GM19463 (cell line): ENCODE data around the gene FKRP.
"Not testable (repeated sequence)": the region's sequence is repeated elsewhere in the genome, so short reads cannot be mapped to it uniquely, and the experiment has no call there.

ENCODE experiments used
- ATAC-seq: cut with Tn5 transposase; IDR thresholded peaks from one replicate; pipeline ENCODE4 v1.9.1; 2021; ENCODE audit warnings: mild to moderate bottlenecking, moderate library complexity; ENCODE audit not compliant: unreplicated experiment

The FKRP gene

DNA sequence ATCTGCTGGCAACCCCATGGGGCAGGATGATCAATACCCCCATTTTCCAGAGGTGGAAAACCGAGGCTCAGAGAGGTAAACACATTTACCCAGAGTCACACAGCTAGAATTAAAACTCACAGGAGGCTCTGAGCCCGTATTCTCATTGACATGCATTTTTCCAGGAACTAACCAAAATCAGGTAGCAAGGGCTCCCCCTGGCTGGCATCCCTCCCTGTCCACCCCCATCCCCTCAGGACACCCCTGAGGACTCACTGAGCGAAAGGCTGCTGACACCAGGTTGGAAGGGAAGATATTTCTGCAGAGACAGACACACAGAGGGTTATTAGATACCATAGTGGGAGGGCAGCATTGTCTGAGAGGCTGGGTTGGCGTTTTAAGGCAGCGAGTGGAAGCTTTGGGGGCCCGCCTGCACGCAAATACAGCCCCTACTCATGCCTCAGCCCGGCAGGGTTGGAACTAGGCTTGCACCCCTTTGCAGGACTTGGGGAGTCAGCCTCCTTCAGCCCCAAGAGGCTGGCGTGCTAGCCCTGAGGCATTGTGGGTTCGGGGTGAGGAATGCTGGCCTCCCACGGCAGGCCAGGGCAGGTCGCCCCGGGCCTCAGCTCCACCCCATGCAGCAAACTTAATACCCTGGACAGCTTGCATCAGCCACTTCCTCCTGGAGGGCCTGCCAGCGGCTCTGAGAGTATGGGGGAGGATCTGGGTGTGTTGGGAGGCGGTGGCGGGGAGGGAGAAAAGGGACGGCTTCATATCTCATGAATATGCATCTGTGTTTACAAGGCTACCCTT is 38.6 kb downstream of the FKRP start:
- no peak for ATAC-seq

DNA sequence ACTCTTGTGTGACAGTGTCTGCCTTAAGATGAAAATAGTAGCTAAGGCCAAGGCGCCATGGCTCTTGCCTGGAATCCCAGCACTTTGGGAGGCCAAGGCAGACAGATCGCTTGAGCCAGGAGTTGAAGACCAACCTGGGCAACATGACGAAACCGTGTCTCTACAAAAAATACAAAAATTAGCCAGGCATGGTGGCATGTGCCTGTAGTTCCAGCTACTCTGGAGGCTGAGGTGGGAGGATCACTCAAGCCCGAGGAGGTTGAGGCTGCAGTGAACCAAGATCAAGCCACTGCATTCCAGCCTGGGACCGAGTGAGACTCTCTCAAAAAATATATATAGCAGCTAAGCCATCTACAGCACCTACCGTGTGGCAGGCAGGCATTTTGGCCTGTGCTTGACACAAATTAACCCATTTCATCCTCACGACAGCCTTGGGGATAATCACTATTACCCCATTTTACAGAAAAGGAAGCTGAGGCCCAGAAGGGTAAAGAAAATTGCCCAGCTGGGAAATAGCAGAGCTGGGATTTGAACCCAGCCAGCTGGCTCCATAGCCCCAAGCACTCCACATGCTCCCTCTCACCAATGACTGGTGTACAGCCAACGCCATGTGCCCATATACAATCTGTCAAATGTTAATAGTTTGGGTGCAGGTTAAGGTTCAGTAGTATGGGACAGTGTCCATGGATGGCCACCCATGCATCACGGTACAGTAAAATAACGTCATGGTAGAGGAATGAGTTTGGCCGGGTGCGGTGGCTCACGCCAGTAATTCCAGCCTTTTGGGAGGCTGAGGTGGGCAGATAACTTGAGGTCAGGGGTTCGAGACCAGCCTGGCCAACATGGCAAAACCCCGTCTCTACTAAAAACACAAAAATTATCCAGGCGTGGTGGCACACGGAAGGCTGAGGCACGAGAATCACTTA is 39.5 kb downstream of the FKRP start:
- no peak for ATAC-seq

DNA sequence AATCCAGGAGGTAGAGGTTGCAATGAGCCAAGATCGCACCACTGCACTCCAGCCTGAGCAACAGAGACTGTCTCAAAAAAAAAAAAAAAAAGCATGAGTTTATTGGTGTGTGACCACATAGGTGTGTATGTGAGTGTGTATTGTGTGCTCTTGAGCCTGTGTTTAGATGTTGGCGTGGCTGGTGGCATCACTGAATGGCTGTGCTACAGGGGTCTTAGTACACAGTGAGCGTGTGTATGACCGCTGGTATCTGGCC is 40.1 kb downstream of the FKRP start:
- ATAC-seq: no peak

DNA sequence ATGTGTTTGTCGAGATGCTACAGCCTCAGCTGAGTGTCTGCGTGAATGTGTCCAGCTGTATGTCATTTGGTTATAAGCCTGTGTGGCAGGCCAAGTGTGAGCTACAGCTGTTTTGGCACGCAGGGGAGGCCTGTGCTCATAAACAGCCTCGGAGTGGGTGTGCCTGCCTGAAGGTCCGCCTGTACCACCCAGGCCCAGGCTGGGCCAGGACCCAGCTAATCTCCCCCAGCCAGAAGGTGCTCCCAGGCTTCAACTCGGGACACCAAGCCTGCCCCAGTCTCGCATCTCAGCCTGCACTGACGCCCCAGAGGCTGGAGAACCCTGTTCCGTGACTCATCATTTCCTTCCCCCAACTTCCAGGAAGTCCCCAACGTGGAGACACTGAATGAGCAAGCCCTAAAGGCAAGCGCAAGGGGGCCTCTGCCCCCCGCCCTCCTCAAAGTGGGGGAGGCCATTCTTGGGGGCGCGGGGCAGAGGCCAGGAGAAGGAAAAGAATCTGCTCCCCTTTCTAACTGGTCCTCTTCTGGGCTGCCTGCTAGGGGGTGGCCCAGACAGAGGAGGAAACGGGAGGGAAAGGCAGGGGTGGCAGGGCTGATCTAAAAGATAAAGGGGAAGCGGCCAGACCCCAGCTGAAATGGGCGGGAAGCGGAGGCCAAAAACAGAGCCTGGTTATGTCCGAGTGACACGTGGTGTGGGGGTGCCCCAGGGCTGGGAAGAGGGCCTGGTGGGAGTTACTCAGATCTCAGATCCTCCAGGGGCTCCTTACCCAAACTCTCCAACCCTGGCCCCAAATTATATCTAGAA is 40.6 kb downstream of the FKRP start:
- ATAC-seq: no peak

DNA sequence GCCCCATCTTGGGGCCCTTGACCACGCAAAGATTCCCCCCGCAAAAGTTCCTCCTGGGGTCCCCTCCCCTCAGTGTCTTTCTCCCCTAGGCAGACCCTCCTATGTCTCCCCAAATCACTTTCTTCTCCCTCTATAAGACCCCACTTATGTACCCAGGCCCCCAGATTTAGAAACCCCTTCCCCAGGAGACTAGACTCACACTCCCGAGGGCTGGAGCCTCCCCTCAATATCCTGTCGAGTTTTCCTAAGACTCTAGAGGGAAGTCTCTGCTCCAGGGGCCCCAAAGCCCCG is 41.1 kb downstream of the FKRP start:
- ATAC-seq: no peak

DNA sequence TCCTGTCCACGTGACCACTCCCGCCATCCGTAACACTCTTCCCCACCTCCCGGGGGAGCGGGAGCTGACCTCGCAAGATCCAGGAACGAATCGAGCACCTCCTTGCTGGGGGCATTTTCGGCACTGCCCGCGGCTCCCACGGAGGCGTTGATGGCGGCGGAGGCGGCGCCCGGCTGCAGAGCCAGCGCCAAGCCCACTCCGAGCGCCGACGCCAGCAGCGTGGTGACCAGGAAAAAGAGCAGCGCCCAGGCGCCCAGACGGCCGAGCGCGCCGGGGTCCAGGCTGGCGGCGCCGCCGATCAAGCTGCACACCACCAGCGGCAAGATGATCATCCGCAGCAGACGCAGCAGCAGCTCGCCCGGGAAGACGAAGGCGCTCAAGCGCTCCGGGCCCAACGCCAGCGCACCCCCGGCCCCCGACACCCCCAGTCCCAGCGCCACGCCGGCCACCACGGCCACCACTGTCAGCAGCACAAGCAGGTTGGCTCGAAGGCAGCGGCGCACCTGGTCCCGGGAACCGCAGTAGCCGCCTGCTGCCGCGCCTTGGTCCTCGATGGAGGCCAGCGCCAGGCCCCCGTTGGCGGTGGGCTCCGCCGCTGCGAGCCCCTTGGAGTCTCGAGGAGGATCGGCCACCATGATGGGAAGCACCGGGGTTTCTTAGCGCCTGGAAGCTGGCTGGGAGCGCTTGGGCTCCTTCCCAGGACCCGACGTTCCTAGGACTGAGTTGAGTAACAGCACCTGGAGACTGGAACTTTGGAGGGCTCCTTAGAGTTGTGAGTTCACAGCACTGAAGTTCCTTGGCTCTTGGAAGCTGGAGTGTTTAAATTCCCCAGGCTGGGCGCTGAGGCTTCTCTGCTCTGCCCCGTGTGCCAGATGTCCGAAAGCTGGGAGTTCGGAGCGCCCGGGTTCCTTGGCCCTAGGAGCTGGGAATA is 41.7 kb downstream of the FKRP start:
- ATAC-seq: no peak

DNA sequence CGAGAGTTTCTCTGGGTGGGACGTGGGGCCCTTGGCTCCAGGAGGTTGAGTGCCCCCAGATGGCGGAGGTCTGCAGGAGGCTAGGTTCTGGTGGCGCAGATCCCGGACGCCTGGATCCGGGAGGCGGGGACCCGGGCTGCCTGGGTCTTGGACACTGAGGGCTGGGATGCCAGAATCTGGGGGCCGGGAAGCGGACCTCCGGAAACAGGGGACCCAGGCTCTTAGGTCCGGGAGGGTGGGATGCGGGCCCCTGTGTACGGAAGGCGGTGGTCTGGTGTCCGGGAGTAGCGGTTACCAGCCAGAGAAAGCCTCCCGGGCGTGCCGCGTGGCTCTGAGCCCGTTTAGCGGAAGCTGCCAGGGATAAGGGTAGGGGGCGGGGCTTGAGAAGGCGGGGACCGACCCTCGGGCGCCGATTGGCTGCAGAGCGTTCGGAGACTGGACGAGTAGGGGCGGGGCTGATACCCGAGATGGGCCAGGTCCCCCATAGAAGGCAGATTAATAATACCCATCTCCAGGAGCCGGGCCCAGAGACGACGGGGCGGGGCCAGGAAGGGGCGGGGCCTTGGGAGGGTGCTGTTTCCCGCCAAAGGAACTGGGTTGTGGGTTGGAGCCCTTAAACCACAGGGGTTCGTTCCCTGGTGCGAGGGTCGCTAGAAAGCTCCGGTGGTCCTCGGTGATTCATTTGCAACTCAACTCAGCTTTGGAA is 42.6 kb downstream of the FKRP start, which contains the start of gene SLC1A5:
TSS of gene SLC1A5 (minus strand) at position 333 of the 706 bp plus-strand sequence. CDS start 629 bp downstream, outside the sequence.
- ATAC-seq: peak; percentile 61

DNA sequence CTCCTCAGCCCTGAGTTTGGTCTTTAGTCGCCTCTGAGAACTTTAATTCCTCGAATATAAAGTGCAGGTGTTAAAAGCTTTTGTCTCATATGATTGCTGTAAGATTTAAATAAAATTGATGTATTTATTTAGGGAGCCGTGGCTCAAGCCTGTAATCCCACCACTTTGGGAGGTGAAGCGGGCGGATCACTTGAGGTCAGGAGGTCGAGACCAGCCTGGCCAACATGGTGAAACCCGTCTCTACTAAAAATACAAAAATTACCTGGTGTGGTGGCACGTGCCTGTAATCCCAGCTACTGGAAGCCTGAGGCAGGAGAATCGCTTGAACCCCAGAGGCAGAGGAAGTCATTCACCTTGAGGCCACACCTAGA is 43.1 kb downstream of the FKRP start:
- ATAC-seq: no peak

DNA sequence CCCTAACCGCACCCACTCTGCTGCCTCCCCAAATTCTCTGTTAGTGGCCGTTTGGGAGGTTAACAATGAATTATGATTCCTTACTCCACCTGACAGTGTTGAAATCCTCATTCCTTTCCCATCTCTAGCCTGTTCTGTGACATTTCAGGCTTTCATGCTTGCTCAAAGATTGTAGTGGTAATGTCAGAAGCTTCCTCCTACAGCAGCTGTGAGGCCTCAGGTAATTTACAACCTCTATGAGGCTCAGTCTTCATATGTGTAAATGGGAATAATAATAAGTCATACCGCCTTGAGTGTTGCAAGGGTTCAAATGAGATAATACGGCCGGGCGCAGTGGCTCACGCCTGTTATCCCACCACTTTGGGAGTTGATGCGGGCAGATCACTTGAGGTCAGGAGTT is 43.5 kb downstream of the FKRP start:
- no peak for ATAC-seq

DNA sequence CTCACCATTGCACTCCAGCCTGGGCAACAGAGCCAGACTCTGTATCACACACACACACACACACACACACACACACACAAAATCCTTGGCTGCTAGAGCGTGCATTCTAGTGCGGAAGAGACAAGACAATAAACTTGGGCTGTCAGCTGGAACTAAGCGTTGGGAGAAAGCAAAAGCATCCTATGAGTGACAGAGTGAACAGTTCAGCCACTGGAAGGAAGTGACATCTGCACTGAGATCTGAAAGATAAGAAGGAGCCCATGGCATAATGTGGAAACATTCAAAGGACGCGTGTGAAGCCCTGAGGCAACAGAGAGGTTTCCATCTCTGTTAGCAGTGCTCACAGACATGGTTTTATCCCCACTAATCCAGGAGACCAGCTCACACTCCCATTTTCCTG is 46.1 kb downstream of the FKRP start:
- no peak for ATAC-seq

DNA sequence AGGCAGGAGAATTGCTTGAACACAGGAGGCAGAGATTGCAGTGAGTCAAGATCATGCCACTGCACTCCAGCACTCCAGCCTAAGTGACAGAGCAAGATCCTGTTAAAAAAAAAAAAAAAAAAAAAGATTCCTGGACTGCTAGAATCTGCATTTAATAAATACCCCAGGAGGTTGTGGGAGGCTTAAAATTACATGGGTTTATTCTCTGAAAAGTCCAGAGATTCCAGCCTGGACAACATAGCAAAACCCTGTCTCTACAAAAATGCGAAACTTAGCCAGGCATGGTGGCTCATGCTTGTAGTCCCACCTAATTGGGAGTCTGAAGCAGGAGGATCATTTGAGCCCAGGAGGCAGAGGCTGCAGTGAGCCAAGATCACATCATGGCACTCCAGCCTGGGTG is 52.0 kb downstream of the FKRP start:
- ATAC-seq: no peak

DNA sequence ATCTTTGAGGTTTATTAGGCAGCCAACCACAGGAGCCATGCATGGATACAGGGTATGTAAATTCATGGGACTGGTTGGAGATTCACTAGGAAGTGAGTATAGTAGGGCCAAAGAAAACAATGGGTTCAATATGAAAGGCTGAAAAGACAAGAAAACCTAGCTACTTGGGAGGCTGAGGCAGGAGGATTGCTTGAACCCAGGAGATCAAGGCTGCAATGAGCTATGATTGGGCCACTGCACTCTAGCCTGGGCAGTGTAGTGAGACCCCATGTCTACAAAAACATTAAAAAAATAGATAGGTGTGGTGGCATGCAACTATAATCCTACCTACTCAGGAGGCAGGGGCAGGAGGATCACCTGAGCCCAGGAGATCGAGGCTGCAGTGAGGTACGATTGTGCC is 52.9 kb downstream of the FKRP start:
- ATAC-seq: no peak

DNA sequence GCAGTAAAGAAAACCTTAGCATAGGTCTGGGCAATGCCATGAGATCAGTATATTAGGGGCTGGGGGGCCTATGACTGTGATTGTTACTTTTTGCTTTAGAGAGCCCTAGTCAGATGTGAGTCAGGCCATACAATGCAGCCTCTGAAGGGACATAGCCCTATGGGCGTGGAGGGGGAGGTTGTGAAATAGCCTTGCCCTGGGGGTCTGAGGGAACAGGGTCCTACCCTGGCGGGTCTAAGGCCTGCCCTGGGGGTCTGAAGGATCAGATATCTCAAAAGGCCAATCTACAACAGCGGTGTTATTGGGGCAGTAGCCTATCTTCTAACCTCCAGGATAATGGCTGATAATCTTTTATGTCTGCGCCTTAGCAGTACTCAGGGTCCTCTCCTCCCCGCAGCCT is 56.3 kb downstream of the FKRP start:
- no peak for ATAC-seq

DNA sequence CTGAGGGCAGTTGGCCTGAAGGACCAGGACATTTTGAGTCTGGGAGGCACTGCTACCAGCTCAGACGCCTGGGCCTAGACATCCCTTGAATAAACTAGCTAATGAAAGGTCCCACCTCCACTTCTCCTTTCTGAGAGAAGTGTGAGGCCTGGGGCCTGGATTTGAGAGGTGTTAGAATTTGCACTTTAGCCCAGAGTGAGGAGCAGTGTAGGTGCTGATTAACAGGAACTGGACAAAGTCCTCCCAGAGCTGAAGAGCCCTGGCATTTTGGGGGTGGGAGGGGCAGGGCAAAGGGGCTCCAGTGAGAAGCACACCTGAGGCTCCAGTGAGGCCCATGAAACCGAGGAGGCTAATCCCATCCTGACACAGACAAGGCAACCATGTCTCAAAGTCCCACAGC is 57.7 kb downstream of the FKRP start:
- no peak for ATAC-seq

DNA sequence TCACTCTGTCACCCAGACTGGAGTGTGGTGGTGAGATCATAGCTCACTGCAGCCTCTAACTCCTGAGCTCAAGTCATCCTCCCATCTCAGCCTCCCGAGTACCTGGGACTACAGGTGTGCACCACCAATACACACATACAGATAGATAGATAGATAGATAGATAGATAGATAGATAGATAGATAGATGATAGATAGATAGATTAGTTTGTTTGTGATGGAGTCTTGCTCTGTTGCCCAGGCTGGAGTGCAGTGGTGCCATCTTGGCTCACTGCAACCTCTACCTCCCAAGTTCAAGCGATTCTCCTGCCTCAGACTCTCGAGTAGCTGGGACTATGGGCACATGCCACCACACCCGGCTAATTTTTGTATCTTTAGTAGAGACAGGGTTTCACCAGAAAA is 58.6 kb downstream of the FKRP start:
- ATAC-seq: not testable (repeated sequence)

DNA sequence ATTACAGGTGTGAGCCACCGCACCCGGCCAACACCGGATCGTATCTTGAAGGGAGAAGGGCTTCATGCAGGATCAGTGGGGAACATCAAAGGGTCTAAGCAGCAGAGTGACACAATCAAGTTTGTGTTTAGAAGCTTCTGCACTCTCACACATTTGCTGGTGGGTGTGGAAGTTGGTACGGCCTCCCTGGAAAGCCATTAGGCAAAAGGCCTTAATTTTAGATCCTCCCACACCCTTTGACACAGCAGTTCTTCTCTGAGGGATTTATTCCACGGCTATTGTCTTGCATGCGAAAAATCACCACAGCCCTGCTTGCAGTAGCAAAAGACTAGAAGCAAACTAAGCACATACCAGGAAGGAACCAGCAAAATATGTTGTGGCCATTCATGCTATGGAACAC is 60.8 kb downstream of the FKRP start:
- ATAC-seq: no peak
